RPMI8226 (cell line): ENCODE measurements around the gene NEURL1B.
"Not testable (repeated sequence)": the region's sequence is repeated elsewhere in the genome, so short reads cannot be mapped to it uniquely, and the experiment has no call there.

ENCODE experiments used
- DNase-seq: peaks from one replicate; pipeline ENCODE4 v3.0.0-alpha.2; 2015

The NEURL1B gene

GRCh38 chr5:172659570-172659908 lies 18.5 kb downstream of the NEURL1B start:
- no peak for DNase-seq

DNA sequence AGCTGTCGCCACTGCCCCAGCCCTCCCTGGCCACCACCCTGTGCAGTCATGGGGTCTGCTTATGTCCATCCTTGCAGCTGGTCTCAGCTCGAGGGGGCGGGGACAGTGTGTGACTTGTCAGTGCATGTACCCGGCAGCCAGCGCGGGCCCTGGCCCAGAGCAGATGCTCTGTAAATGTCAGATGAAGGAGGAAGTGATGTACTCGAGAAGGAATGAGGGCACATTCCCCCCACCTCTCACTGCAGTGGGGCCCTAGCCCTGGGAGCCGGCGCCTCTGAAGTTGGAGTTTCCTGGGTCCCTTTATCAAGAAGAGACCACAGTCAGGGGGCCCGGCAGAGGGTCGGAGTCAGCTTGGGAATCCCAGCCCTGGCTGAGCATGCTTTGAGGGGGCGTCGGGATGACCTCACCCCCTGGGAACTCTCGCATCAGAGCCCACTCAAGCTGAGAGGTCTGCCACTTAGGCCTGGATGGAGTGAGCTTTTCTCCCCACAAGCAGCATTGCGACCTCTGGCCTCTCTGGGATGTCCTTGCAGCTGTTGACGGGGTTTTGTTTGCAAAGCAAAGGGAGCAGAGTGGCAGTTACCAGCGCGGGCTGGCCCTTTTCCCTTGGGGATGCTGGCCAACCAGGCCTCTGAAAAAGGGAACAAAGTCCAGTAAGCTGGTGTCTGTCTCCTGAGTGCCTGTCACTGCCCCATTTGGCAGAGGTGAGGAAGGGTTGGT lies 19.0 kb downstream of the NEURL1B start:
- DNase-seq: peak; percentile 39

- no peak for DNase-seq
These were observed 19.9 kb downstream of the NEURL1B start for GRCh38 chr5:172660974-172661373.

DNA sequence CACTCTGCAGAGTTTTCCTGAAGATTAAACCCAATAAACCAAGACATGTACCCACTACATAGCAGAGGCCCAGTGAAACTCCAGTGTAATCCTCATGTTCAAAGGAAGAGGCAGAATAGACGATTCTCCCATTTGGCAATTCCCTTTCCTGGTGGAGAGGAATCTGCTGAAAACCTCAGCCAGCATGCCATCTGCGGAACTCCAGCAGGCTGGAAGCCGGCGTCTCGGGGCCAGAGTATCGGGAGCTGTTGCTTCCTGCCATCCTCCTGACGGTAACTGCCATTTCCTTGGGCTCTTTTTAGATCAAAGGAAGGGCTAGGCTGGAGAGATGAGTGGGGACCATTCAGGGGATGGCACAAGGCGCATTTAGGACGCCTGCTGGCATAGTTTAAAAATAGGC lies 20.5 kb downstream of the NEURL1B start:
- DNase-seq: no peak

DNA sequence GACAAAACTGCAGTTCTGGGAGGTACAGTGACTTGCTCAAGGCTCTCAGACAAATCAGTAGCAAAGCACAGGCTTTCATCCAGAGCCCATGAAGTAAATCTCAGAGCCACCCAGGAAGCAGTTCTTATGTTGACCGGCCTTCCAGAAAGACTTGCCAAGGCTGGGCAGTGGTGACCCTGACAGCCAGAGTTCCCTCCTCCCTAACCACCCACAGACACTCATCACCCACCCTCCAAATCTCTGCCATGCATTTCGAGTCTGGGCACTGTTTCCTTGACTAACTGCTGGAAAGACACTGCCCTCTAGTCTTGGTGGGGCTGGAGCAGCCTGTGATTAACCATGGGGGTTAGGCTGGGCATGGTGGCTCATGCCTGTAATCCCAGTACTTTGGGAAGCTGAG lies 21.5 kb downstream of the NEURL1B start:
- no peak for DNase-seq

DNA sequence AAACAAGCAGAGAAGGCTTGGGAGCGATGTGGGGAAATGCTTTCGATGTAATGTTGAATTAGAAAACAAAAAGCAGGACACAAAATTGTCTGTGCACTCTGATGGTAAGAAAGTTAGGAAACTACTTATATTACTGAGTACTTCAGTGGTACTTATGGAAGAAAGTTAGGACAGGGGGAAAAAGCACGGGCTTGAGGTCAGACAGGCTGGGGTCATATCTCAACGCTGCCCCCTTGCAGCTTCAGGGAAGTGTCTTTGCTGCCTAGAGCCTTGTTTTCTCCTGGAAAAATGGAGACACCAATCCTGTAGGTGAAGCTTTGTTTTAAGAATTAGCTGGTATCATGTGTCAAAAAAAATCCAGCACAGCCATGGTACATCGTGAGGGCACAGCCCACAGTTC lies 23.0 kb downstream of the NEURL1B start:
- no peak for DNase-seq

GRCh38 chr5:172664681-172665541 lies 23.8 kb downstream of the NEURL1B start:
- DNase-seq: no peak

GRCh38 chr5:172666251-172666650 lies 25.2 kb downstream of the NEURL1B start:
- DNase-seq: peak; percentile 39

DNA sequence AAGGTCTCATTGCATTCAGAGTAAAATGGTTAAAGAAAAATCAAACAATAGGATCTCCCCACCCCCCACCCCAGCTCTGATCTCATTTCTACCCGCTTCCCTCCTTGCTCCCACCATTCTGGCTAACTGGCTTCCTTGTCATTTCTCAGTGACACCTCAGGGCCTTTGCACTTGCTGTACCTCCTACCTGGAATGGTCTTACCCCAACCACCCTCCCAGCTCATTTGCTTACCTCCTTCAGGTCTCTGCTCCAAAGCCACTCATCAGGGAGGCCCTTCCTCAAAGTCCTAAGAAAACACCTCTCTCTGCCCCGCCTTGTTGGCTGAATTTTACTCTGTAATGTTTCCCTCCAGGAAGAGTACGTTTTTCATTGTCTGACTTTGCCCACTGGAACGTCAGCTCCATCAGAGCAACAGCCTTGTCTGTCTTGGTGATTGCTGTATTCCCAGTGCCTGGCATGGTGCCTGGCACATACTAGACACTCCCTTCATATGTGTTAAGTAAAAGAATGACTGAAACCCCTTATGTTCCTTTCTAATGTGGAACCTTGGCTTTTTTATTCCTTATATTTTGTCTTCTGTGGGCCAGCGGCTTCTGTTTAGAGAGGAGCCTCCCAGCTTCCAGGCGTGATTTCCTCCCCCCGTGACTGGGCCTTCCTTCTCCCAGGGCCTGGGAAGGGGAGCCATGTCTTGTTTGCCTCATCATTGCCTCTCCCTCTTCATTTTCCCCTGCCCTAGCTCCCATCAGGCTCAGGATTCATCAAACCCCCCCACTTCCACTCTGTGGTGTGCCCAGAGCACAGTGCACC lies 26.9 kb downstream of the NEURL1B start:
- DNase-seq: no peak

DNA sequence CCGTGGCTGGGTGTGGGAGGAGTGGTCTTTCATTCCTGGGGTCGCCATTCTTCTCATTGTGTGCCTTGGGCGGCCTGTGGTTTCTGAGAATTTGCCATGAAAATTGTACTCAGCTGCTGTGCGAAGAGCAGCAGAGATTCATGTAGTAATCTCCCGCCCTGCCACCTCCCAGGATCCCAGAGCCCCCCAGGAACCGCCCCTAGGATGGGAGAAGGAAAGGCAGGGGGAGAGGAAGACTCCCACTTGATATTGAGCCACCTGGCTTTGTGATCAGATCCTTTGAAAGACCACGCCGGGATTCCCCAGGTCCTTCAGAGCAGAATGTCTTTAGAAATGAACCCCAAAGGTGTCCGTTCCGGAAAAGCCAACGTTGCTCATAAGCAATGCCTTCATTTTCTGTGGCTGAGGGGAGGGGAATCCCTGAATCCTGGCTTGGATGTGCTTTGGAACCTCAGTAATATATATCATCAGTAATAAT lies 27.6 kb downstream of the NEURL1B start:
- no peak for DNase-seq

DNA sequence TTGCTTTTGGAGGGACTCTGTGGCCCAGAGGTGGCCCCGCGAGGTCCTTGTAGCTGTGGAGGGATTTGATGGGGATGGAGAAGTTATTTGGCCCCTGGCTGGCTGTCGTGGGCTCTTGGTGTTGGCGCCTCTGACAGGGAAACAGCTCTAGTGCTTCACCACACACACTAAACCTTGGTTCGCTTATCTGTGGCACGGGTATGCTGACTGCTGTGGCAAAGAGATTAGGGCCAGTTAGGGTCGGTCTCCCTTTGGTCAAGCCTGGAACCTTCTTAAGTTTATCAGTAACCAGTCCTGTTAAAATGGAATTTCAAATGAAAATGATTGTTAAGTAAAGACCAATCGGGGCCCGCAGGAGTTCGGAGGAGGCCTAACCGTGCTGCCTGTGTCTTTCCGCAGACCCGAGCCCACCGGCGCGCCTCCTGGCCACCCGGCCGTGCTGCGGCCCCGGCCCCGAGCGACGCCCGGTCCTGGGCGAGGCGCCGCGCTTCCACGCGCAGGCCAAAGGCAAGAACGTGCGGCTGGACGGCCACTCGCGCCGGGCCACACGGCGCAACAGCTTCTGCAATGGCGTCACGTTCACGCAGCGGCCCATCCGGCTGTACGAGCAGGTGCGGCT lies 28.4 kb downstream of the NEURL1B start:
- DNase-seq: no peak

- no peak for DNase-seq
These were observed 28.9 kb downstream of the NEURL1B start for GRCh38 chr5:172670005-172670402.

DNA sequence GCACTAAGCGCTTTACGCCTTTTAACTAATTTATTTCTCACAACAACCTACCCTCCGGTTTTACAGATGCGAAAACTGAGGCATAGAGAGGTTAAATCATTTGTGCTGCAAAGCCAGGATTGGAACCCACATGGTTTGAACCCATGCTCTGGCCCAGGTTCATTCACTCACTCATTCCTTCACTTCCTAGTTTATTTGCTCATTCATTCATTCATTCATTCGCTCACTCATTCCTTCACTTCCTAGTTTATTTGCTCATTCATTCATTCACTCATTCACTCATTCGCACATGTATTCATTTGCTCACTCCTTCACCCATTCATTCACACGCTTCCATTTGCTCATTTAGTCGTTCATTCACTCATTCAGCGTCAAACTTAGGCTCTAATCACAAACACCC lies 29.4 kb downstream of the NEURL1B start:
- no peak for DNase-seq

DNA sequence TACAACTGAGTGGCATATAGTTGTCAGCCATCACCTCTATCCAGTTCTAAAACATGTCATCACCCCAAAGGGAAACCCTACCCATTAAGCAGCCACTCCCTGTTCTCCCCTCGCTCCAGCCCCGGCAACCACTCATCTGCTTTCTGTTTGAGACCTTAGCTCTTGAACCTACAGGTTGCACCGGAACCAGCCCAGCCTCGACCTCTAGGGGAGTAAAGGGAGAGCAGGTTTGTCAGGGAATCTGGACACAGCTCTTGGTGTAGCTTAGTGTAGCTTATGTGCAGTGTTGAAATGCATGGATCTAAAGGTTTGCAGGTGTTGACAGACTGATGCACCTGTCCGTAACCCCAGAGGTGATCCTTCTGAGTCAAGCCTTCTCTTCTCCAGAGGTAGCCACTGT lies 30.0 kb downstream of the NEURL1B start:
- no peak for DNase-seq

DNA sequence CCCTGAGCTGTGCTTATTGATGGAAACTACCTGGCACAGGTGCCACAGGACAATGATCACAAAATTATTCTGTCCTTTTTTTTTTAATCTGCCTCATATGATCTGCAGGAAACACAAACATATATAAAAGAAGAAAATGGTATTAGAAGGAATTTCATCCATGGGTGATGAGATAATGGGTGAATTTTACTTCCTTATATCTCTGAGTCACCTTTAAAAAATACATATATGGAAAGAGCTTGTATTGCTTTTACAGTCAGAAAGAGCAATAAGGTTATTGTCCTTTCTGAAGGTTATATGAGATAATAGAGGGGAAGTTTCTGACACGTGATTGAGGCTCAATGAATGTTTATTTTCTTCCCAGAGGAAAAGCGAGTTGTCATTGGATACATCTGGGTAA lies 31.6 kb downstream of the NEURL1B start:
- no peak for DNase-seq

- no peak for DNase-seq
These were observed 33.1 kb downstream of the NEURL1B start for GRCh38 chr5:172674155-172674554.

DNA sequence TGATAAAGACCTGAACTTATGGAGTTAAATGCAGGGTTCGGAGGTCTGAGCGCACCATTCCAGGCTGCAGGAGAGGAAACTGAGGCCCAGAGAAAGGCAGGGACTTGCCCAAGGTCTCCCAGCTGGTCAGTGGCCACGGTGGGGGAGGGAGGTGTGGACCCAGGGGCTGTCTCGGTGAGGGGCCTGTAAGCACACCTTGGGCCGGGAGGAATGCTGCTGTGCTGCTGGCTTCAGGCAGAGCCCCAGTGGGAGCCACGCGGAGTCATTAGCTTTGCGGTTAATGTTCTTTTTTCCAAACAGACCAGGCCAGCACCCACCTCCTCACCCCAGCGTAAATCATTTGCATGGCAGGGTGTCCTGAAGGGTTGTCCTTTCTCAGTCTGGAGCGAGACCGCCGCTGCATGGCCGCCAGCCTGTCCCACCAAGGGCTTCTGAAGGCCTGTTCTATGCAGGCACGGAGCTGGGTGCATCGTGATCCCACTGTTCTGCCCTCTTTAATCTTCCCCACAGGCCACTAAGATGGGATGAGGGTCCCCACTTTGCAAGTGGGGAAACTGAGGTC lies 35.9 kb downstream of the NEURL1B start:
- DNase-seq: no peak

DNA sequence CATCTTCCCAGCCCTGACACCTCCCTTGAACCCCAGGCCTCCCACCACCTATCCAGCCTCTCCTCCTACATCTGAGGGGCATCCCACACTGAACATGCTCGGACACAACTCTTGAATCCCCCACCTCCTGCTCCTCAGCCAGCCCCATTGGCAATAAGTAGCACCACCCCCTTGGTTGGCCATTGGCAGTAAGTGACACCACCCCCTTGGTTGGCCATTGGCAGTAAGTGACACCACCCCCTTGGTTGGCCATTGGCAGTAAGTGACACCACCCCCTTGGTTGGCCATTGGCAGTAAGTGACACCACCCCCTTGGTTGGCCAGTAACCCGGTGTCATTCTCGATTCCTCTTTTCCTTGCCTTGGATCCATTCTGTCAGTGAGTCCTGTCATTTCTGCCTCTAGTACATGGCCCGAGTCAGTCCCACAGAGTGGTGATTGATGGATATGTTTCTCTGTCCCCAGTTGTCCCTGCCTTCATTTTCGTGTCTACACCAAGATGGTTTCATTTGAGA lies 37.4 kb downstream of the NEURL1B start:
- not testable (repeated sequence) for DNase-seq

- peak; percentile 90 for DNase-seq
These were observed 37.8 kb downstream of the NEURL1B start for GRCh38 chr5:172678902-172679301.

GRCh38 chr5:172679628-172680212 lies 38.7 kb downstream of the NEURL1B start:
- no peak for DNase-seq

- no peak for DNase-seq
These were observed 39.9 kb downstream of the NEURL1B start for GRCh38 chr5:172680921-172681320.

DNA sequence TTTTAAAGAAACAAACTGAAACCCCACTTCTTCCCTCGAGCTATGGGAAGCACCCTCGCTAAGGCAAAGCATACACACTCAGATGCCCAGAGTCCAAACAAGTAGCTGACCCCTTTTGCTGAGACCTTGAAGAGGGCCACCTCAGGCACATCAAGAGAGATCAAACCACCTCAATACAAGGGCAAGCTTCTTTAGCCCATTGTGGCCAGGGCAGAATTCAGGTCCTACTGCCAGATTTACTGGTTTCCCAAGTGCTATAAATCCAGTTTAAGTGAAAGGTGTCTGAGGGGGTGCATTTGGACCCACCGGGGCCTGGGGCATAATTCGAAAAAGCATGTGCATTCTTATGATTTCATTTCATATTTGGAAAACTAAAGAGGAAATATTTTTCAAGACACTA lies 40.4 kb downstream of the NEURL1B start:
- DNase-seq: no peak
